DOHH2 (cell line): ENCODE data around the gene CTTNBP2.

ENCODE experiments used
- H3F3A ChIP-seq: fragments of 200-600 bp; sonication (generic), shearing (Covaris generic); 2 replicates; pipeline ENCODE4 v1.6.0; 2016; ENCODE audit warnings: antibody characterized with exemption, mild to moderate bottlenecking; ENCODE audit not compliant: control insufficient read depth, insufficient read depth
- H3K27ac ChIP-seq: fragments of 200-600 bp; sonication (generic); 2 replicates; pipeline ENCODE4 v1.5.1; 2014; ENCODE audit warnings: low read depth, mild to moderate bottlenecking, low read length, moderate library complexity
- H3K27me3 ChIP-seq: fragments of 200-600 bp; sonication (generic); 2 replicates; pipeline ENCODE4 v1.6.1; 2014; ENCODE audit warnings: mild to moderate bottlenecking, low read length, mixed read lengths; ENCODE audit not compliant: control insufficient read depth
- H3K36me3 ChIP-seq: fragments of 200-600 bp; sonication (generic); 2 replicates; pipeline ENCODE4 v1.6.1; 2014; ENCODE audit warnings: mild to moderate bottlenecking, low read length, moderate library complexity, mixed read lengths; ENCODE audit not compliant: control insufficient read depth
- H3K4me1 ChIP-seq: fragments of 200-600 bp; sonication (generic); 2 replicates; pipeline ENCODE4 v1.6.1; 2014; ENCODE audit warnings: mild to moderate bottlenecking, low read length, mixed read lengths; ENCODE audit not compliant: control insufficient read depth
- H3K4me2 ChIP-seq: fragments of 200-600 bp; sonication (generic); 2 replicates; pipeline ENCODE4 v1.6.0; 2014; ENCODE audit warnings: mild to moderate bottlenecking, low read length, moderate library complexity
- H3K4me3 ChIP-seq: fragments of 200-600 bp; sonication (generic); 2 replicates; pipeline ENCODE4 v1.5.1; 2014; ENCODE audit warnings: mild to moderate bottlenecking, low read length, mixed read lengths
- H3K79me2 ChIP-seq: fragments of 200-600 bp; sonication (generic); 2 replicates; pipeline ENCODE4 v1.6.1; 2014; ENCODE audit warnings: mild to moderate bottlenecking, low read length, mixed read lengths; ENCODE audit not compliant: control insufficient read depth
- H3K9me2 ChIP-seq: fragments of 200-600 bp; sonication (generic); replicated peaks from 2 replicates; pipeline ENCODE4 v1.6.1; 2014; ENCODE audit warnings: mild to moderate bottlenecking, low read length, mixed read lengths; ENCODE audit not compliant: control insufficient read depth
- H3K9me3 ChIP-seq: fragments of 200-600 bp; sonication (generic); 2 replicates; pipeline ENCODE4 v1.6.1; 2014; ENCODE audit warnings: antibody characterized with exemption, low read length, mixed read lengths; ENCODE audit not compliant: control insufficient read depth, insufficient read depth
- H4K20me1 ChIP-seq: fragments of 200-600 bp; sonication (generic); 2 replicates; pipeline ENCODE4 v1.6.0; 2014; ENCODE audit warnings: low read depth, mild to moderate bottlenecking, antibody characterized with exemption, low read length, moderate library complexity; ENCODE audit not compliant: control insufficient read depth, insufficient read depth
- CTCF ChIP-seq: fragments of 200-600 bp; sonication (generic); IDR thresholded peaks from one replicate; pipeline ENCODE4 v1.5.1; 2014; ENCODE audit warnings: antibody characterized with exemption, mild to moderate bottlenecking, low read depth, low read length; ENCODE audit not compliant: poor library complexity, severe bottlenecking
- EZH2phosphoT487 ChIP-seq: fragments of 200-600 bp; sonication (generic); IDR thresholded peaks from 2 replicates; pipeline ENCODE4 v1.6.1; 2017; ENCODE audit warnings: borderline replicate concordance, mild to moderate bottlenecking, antibody characterized with exemption, low read length, moderate library complexity, mixed read lengths

The CTTNBP2 gene

DNA sequence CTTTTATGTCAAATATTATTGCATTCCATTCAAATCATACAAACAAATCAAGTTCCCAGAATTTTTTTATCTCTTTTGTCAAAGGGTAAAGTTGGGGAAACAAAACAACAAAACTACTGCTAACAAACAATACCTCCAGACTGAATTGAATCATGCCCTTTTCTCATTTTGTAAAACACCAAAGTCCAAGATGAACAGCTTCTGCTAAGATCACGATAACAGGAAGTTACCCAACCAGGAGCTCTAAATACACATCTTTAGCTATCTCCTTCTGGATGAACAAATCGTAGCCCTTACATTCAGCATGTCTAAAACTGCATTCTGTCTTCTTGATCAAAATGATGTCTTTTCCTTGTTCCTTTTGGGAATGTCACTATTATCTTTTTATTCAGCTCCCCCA lies 97.4 kb downstream of the CTTNBP2 start:
- Histone ChIP-seq H3K27ac (no peak overlapping the region), H4K20me1 (no peaks in the 10 kb centered on the region), H3K4me1 (no peaks in the 10 kb centered on the region), H3K9me3 (no peaks in the 10 kb centered on the region), H3K79me2 (no peaks in the 10 kb centered on the region), H3K4me2 (no peak overlapping the region), H3K4me3 (no peak overlapping the region), H3K36me3 (no peaks in the 10 kb centered on the region), H3K27me3 (peaks cover 2% of the 10 kb centered on the region; the same call in 1 of the 2 replicates), H3F3A (no peaks in the 10 kb centered on the region), H3K9me2 (no peaks in the 10 kb centered on the region)
- TF ChIP-seq CTCF (no peak), EZH2phosphoT487 (no peak)

DNA sequence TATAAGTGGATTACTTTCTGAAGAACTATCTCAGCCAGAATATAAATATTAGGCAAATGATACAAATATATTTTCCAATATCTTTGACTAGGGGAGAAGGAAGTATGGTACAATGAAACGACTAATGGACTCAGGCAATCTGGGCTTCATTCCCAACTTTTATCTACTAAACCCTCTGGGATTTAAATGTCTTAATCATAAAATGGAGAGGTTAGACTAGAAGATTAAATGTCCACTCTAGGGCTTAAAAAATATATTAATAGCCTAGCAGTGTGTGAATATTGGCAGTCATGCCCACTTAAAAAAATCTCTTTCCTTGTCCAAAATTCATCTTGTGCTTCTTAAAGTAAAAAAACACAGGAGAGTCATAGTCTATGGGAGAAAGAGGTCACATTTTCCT lies 98.3 kb downstream of the CTTNBP2 start:
- H3K27ac ChIP-seq: no peak overlapping the region
- H3K27me3 ChIP-seq: peaks cover 2% of the 10 kb centered on the region; the same call in 1 of the 2 replicates
- H3K36me3 ChIP-seq: no peaks in the 10 kb centered on the region
- no peaks in the 10 kb centered on the region for H3K4me1 ChIP-seq
- no peak overlapping the region for H3K4me2 ChIP-seq
- no peaks in the 10 kb centered on the region for H3K9me2 ChIP-seq
- H4K20me1 ChIP-seq: no peaks in the 10 kb centered on the region
- TF ChIP-seq EZH2phosphoT487 (no peak), CTCF (no peak)
- H3K9me3 ChIP-seq: no peaks in the 10 kb centered on the region
- H3F3A ChIP-seq: no peaks in the 10 kb centered on the region
- H3K4me3 ChIP-seq: no peak overlapping the region
- no peaks in the 10 kb centered on the region for H3K79me2 ChIP-seq

DNA sequence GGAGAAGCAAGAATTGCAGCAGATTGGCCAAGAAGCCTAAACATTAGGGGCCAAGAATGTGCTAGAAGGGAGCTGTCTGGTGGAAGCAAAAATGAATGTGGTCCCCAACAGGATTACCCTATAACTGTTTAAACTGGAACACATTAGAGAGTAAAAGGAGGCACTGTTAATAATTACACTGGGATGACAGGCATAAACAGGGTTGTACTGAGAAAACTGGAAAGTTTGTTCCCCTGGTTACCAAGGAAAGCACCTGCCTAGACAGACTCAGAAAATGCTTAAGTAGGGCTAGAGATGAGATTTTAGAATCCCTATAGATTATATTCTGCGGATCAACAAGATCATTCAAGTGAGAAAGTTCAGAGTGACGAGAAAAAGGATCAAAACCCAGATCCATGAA lies 100.8 kb downstream of the CTTNBP2 start:
- Histone ChIP-seq H3K9me3 (no peaks in the 10 kb centered on the region), H3K4me1 (no peaks in the 10 kb centered on the region), H4K20me1 (no peaks in the 10 kb centered on the region), H3K27ac (no peak overlapping the region), H3F3A (no peaks in the 10 kb centered on the region), H3K79me2 (no peaks in the 10 kb centered on the region), H3K27me3 (peaks cover 2% of the 10 kb centered on the region; the same call in 1 of the 2 replicates), H3K4me3 (no peak overlapping the region), H3K4me2 (no peak overlapping the region), H3K36me3 (no peaks in the 10 kb centered on the region), H3K9me2 (no peaks in the 10 kb centered on the region)
- no peak for TF ChIP-seq CTCF
- TF ChIP-seq EZH2phosphoT487: no peak
